IMR-90 (cell line): ENCODE data around the gene KRT27. TPM values are rescaled to one million over a fixed set of nuclear protein-coding genes. Genes with fewer than 3 reads are reported as not detected.

Experiments
- ATAC-seq: fragments of 200-7000 bp; cut with Tn5 transposase; 2 replicates; pipeline ENCODE4 v1.9.1; 2020; ENCODE audit warnings: low read depth, mild to moderate bottlenecking, moderate library complexity
- BruUV-seq: library from RNA; stranded (reverse); fragments of 400-500 nt; replicated peaks from 2 replicates; lab custom pipeline; 2021; lab: Mats Ljungman, UMichigan
- CTCF ChIA-PET: fragments of 300-600 bp; formaldehyde crosslinking; extraction: SDS; loops from one replicate; lab custom pipeline; 2021; ENCODE audit warnings: antibody characterized with exemption; lab: Yijun Ruan, JAX
- POLR2A ChIA-PET: fragments of 300-600 bp; sonication (Branson Sonifier 250); formaldehyde crosslinking; loops from one replicate; lab custom pipeline; 2022; ENCODE audit warnings: antibody characterized with exemption; ENCODE audit not compliant: unreplicated experiment; lab: Charles Lee
- DNase-seq: peaks from one replicate; pipeline ENCODE4 v3.0.0; 2013
- H2AFZ ChIP-seq: replicated peaks from 2 replicates; pipeline ENCODE3; 2013; ENCODE audit warnings: low read length, mild to moderate bottlenecking; ENCODE audit not compliant: poor library complexity
- H2AK5ac ChIP-seq: 2 replicates; pipeline ENCODE4 v1.6.1; 2013; ENCODE audit warnings: low read depth, low read length, inconsistent platforms
- H2AK9ac ChIP-seq: replicated peaks from 2 replicates; pipeline ENCODE3; 2013; ENCODE audit warnings: mild to moderate bottlenecking, low read depth, low read length, moderate library complexity; ENCODE audit not compliant: poor library complexity
- H2BK120ac ChIP-seq: 2 replicates; pipeline ENCODE4 v1.6.1; 2013; ENCODE audit warnings: low read depth, low read length, inconsistent platforms
- H2BK15ac ChIP-seq: 3 replicates; pipeline ENCODE4 v1.6.1; 2013; ENCODE audit warnings: low read depth, low read length, inconsistent platforms
- H2BK20ac ChIP-seq: 2 replicates; pipeline ENCODE4 v1.6.1; 2013; ENCODE audit warnings: low read depth, mild to moderate bottlenecking, inconsistent platforms, low read length, moderate library complexity
- H2BK5ac ChIP-seq: 2 replicates; pipeline ENCODE4 v1.6.1; 2013; ENCODE audit warnings: mild to moderate bottlenecking, low read depth, low read length, inconsistent platforms; ENCODE audit not compliant: poor library complexity, severe bottlenecking
- H3K14ac ChIP-seq: replicated peaks from 2 replicates; pipeline ENCODE4 v1.6.1; 2013; ENCODE audit warnings: low read depth, low read length, inconsistent platforms
- H3K18ac ChIP-seq: 2 replicates; pipeline ENCODE4 v1.6.1; 2013; ENCODE audit warnings: low read depth, low read length, control low read depth
- H3K23ac ChIP-seq: 2 replicates; pipeline ENCODE4 v1.6.1; 2013; ENCODE audit warnings: low read depth, low read length, inconsistent platforms
- H3K27ac ChIP-seq: 2 replicates; pipeline ENCODE4 v1.5.1; 2013; ENCODE audit warnings: mild to moderate bottlenecking, control low read depth, low read length; ENCODE audit not compliant: insufficient read depth
- H3K27me3 ChIP-seq: 2 replicates; pipeline ENCODE4 v1.6.1; 2013; ENCODE audit warnings: low read length; ENCODE audit not compliant: control insufficient read depth, insufficient read depth
- H3K36me3 ChIP-seq: 2 replicates; pipeline ENCODE4 v1.6.1; 2013; ENCODE audit warnings: low read length, mixed read lengths; ENCODE audit not compliant: control insufficient read depth, insufficient read depth
- H3K4ac ChIP-seq: 2 replicates; pipeline ENCODE4 v1.6.1; 2013; ENCODE audit warnings: low read depth, low read length, inconsistent platforms
- H3K4me1 ChIP-seq: 2 replicates; pipeline ENCODE4 v1.6.1; 2013; ENCODE audit warnings: low read length, mixed read lengths; ENCODE audit not compliant: control insufficient read depth, insufficient read depth
- H3K4me2 ChIP-seq: 2 replicates; pipeline ENCODE4 v1.6.1; 2013; ENCODE audit warnings: low read depth, mild to moderate bottlenecking, control low read depth, low read length, moderate library complexity
- H3K4me3 ChIP-seq: 2 replicates; pipeline ENCODE4 v1.5.1; 2013; ENCODE audit warnings: low read depth, mild to moderate bottlenecking, control low read depth, low read length, moderate library complexity; ENCODE audit not compliant: insufficient read depth
- H3K56ac ChIP-seq: 2 replicates; pipeline ENCODE4 v1.6.1; 2013; ENCODE audit warnings: low read length, inconsistent platforms; ENCODE audit not compliant: insufficient read depth; ENCODE audit errors: extremely low read depth
- H3K79me1 ChIP-seq, 2 experiments: 2 replicates each; pipeline ENCODE4 v1.6.1; 2013; ENCODE audit warnings: low read length in 2 of 2, inconsistent platforms in 1 of 2, low read depth in 1 of 2
- H3K9ac ChIP-seq: 2 replicates; pipeline ENCODE4 v1.6.1; 2013; ENCODE audit warnings: low read depth, low read length, control low read depth
- H3K9me1 ChIP-seq: 2 replicates; pipeline ENCODE4 v1.6.1; 2013; ENCODE audit warnings: low read length, inconsistent platforms; ENCODE audit not compliant: insufficient read depth
- H3K9me3 ChIP-seq: 2 replicates; pipeline ENCODE4 v1.6.1; 2013; ENCODE audit warnings: low read length; ENCODE audit not compliant: control insufficient read depth, insufficient read depth
- H4K20me1 ChIP-seq: 2 replicates; pipeline ENCODE4 v1.6.1; 2013; ENCODE audit warnings: low read length, inconsistent platforms; ENCODE audit not compliant: insufficient read depth
- H4K5ac ChIP-seq: 2 replicates; pipeline ENCODE4 v1.6.1; 2013; ENCODE audit warnings: mild to moderate bottlenecking, low read depth, low read length, control low read depth
- H4K8ac ChIP-seq, 2 experiments: 2 replicates each; pipeline ENCODE4 v1.6.1; 2013; ENCODE audit warnings: low read depth in 2 of 2, low read length in 2 of 2, control low read depth in 1 of 2, inconsistent platforms in 1 of 2
- H4K91ac ChIP-seq: 2 replicates; pipeline ENCODE4 v1.6.1; 2013; ENCODE audit warnings: low read depth, low read length, inconsistent platforms; ENCODE audit not compliant: insufficient read depth
- BHLHE40 ChIP-seq: fragments of 150-350 bp; IDR thresholded peaks from 2 replicates; pipeline ENCODE4 v1.6.1; 2016; ENCODE audit warnings: mild to moderate bottlenecking, low read depth, low read length
- CEBPB ChIP-seq: IDR thresholded peaks from 2 replicates; pipeline ENCODE4 v1.6.1; 2012; ENCODE audit warnings: low read depth, low read length, improper control_type of control experiment
- CHD1 ChIP-seq: IDR thresholded peaks from 2 replicates; pipeline ENCODE4 v1.6.1; 2012; ENCODE audit warnings: low read depth, low read length, improper control_type of control experiment
- CTCF ChIP-seq: conservative IDR thresholded peaks from 2 replicates; pipeline ENCODE4 v1.5.1; 2012; ENCODE audit warnings: mild to moderate bottlenecking, low read depth, low read length, improper control_type of control experiment
- ELK1 ChIP-seq: fragments of 150-350 bp; IDR thresholded peaks from 2 replicates; pipeline ENCODE4 v1.6.1; 2016; ENCODE audit warnings: low read depth, mild to moderate bottlenecking, low read length, moderate library complexity, borderline replicate concordance
- FOS ChIP-seq: fragments of 150-350 bp; IDR thresholded peaks from 2 replicates; pipeline ENCODE4 v1.6.1; 2016; ENCODE audit warnings: low read depth, low read length
- MAFK ChIP-seq: IDR thresholded peaks from 2 replicates; pipeline ENCODE4 v1.6.1; 2012; ENCODE audit warnings: low read depth, low read length, improper control_type of control experiment
- MAZ ChIP-seq: IDR thresholded peaks from 2 replicates; pipeline ENCODE4 v1.6.1; 2012; ENCODE audit warnings: low read depth, mild to moderate bottlenecking, low read length, improper control_type of control experiment, moderate library complexity, borderline replicate concordance
- MXI1 ChIP-seq: IDR thresholded peaks from 2 replicates; pipeline ENCODE4 v1.6.1; 2012; ENCODE audit warnings: low read depth, mild to moderate bottlenecking, low read length, moderate library complexity, borderline replicate concordance
- NFE2L2 ChIP-seq: fragments of 150-350 bp; IDR thresholded peaks from 2 replicates; pipeline ENCODE4 v1.6.1; 2016; ENCODE audit warnings: low read depth, mild to moderate bottlenecking, low read length
- POLR2A ChIP-seq: IDR thresholded peaks from 2 replicates; pipeline ENCODE4 v1.6.1; 2012; ENCODE audit warnings: mild to moderate bottlenecking, low read depth, low read length
- RAD21 ChIP-seq: IDR thresholded peaks from 2 replicates; pipeline ENCODE4 v1.6.1; 2012; ENCODE audit warnings: low read length, improper control_type of control experiment
- RCOR1 ChIP-seq: IDR thresholded peaks from 2 replicates; pipeline ENCODE4 v1.6.1; 2012; ENCODE audit warnings: mild to moderate bottlenecking, low read length, improper control_type of control experiment; ENCODE audit not compliant: insufficient replicate concordance
- RFX5 ChIP-seq: IDR thresholded peaks from 2 replicates; pipeline ENCODE4 v1.8.0; 2012; ENCODE audit warnings: low read depth, mild to moderate bottlenecking, low read length, moderate library complexity
- SMC3 ChIP-seq: fragments of 150-350 bp; IDR thresholded peaks from 2 replicates; pipeline ENCODE4 v1.6.1; 2016; ENCODE audit warnings: low read depth, mild to moderate bottlenecking, antibody characterized with exemption, low read length, moderate library complexity
- USF2 ChIP-seq: fragments of 150-350 bp; IDR thresholded peaks from 2 replicates; pipeline ENCODE4 v1.6.1; 2017; ENCODE audit warnings: mild to moderate bottlenecking, antibody characterized with exemption, low read length, low read depth
- WGBS, 2 experiments: methylation state at CpG; one replicate each; pipeline versions ENCODE4 v1.1.5 to v1.1.7; 2013; ENCODE audit warnings: missing lambda C conversion rate in 2 of 2; ENCODE audit not compliant: insufficient read length in 1 of 2; ENCODE audit errors: extremely low coverage in 2 of 2; 5-methylcytosine and 5-hydroxymethylcytosine counted together
- dilution Hi-C: fragments of 300-500 bp; cut with HindIII; formaldehyde crosslinking; loops from one replicate; pipeline ENCODE4 v1.14.3; 2018; ENCODE audit warnings: low sequenced_read_pairs; ENCODE audit not compliant: unreplicated experiment
- in situ Hi-C: fragments of 300-500 bp; cut with MboI; formaldehyde crosslinking; loops from 3 replicates; pipeline ENCODE4 v1.14.3; 2019; ENCODE audit warnings: low sequenced_read_pairs, inconsistent platforms, mixed read lengths
- intact Hi-C: fragments of 100-400 bp; cut with micrococcal nuclease; formaldehyde crosslinking; loops from 2 replicates; pipeline ENCODE4 v1.10.0; 2022
- polyA plus RNA-seq, 3 experiments: library from polyadenylated mRNA; depleted of rRNA; stranded (reverse); fragments of >200 nt; gene quantifications; 2 replicates each; pipeline ENCODE4 v1.2.3, GENCODE V29; 2012; ENCODE audit warnings: low replicate concordance in 1 of 3
- total RNA-seq: library from RNA; depleted of rRNA; stranded (reverse); fragments of >200 nt; gene quantifications from 2 replicates; pipeline ENCODE4 v1.2.3, GENCODE V29; 2012

Gene KRT27
- total and polyA plus RNA-seq, 2 of the 4 experiments (the other 2 are of a cell fraction), result not detected

- Histone ChIP-seq H3K14ac (no peak within 1 kb of the TSS), H4K8ac (no peak within 1 kb of the TSS), H3K18ac (no peak within 1 kb of the TSS), H3K4me1 (no peaks in the 10 kb centered on the region), H2AFZ (no peak within 1 kb of the TSS), H2BK5ac (no peak within 1 kb of the TSS), H2AK5ac (no peak within 1 kb of the TSS), H4K91ac (no peak within 1 kb of the TSS), H3K56ac (no peak within 1 kb of the TSS), H2BK20ac (no peak within 1 kb of the TSS), H3K23ac (no peak within 1 kb of the TSS), H3K79me1 (no peaks in the 10 kb centered on the region), H3K9me3 (no peaks in the 10 kb centered on the region), H3K9me1 (no peaks in the 10 kb centered on the region), H3K4me3 (no peak within 1 kb of the TSS), H3K4me2 (no peak within 1 kb of the TSS), H3K27me3 (peaks cover 51% of the 10 kb centered on the region), H3K36me3 (no peaks in the 10 kb centered on the region), H3K27ac (no peak within 1 kb of the TSS), H2AK9ac (no peak within 1 kb of the TSS), H2BK120ac (no peak within 1 kb of the TSS), H3K9ac (no peak within 1 kb of the TSS), H4K20me1 (no peaks in the 10 kb centered on the region), H3K4ac (no peak within 1 kb of the TSS), H2BK15ac (no peak within 1 kb of the TSS), H4K5ac (no peak within 1 kb of the TSS)
- no peak for TF ChIP-seq POLR2A
- TF ChIP-seq CHD1, result no peak
- TF ChIP-seq MAFK, result no peak
- no peak for TF ChIP-seq FOS
- TF ChIP-seq RFX5, result no peak
- no peak for TF ChIP-seq CEBPB
- no peak for TF ChIP-seq SMC3
- TF ChIP-seq RCOR1, result no peak
- no peak for TF ChIP-seq CTCF
- no peak for TF ChIP-seq MXI1
- no peak for TF ChIP-seq BHLHE40
- TF ChIP-seq NFE2L2, result no peak
- TF ChIP-seq ELK1, result no peak
- TF ChIP-seq USF2, result no peak
- TF ChIP-seq MAZ, result no peak
- TF ChIP-seq RAD21, result no peak
- CTCF ChIA-PET, result no interaction called here
- whole genome bisulfite sequencing, 2 experiments, result no CpG with 5 or more reads among the region's 3 CpGs
- dilution Hi-C loops, result no loop called here
- BruUV-seq, result no TSS peak
- intact Hi-C loops, result loop anchor here (5.0 to 10.0 kb wide), 2 partner anchors 435 to 847 kb away; partner anchors contain the start of gene GJD3
- ATAC-seq (no peak), DNase-seq (no peak)
- POLR2A ChIA-PET, result no interaction called here
- in situ Hi-C loops, result loop anchor here (5.0 to 25.0 kb wide), 4 partner anchors 105 to 862 kb away; partner anchors contain the start of gene GJD3
Observed at GRCh38 chr17:40799859-40800258, 17.5 kb upstream of the KRT27 start, which contains the start of gene KRT28. Gene KRT28 (minus strand): TSS chr17:40799959. CDS start chr17:40799893, 66 bp downstream.
